Stimulated activated CD4-positive, alpha-beta T cell treated with anti-CD3 and anti-CD28 coated beads, Interleukin-15, amount 100 ng/mL, for 1 hour (primary cell): ENCODE results near the gene TSC2.
"Not testable (repeated sequence)": the region's sequence is repeated elsewhere in the genome, so short reads cannot be mapped to it uniquely, and the experiment has no call there.

Experiments
- DNase-seq, 2 donors: peaks; one replicate each; pipeline ENCODE4 v3.0.0-alpha.2; 2020; ENCODE audit warnings: low read depth in 1 of 2, low spot score in 1 of 2

The TSC2 gene

DNA sequence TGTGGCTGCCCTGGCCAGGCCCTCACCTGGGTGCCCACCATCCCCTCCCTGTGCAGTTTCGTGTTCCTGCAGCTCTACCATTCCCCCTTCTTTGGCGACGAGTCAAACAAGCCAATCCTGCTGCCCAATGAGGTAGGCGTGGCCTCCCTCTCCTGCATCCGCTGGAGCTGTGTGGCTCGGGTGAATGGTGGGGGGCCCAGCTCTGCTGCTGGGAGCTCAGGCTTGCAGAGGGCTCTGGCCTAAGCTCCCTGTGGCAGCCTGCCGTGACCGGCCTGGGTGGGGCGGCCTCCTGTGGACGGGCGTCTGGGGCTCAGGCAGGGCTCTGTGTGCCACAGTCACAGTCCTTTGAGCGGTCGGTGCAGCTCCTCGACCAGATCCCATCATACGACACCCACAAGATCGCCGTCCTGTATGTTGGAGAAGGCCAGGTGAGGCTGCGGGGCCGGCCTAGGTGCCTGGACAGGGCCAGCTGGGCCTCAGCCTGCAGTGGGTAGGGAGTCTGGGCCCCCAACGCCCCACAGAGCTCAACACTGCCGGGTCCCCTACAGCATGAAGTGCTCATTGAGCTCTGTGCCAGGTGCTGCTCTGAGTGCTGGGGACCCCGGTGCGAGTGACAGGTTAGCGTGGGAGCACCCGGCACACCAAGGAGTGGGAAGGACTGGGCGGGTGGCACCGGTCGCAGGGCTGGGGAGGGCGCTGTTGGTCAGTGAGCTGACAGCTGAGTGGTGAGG is 37.3 kb downstream of the TSC2 start:
- no peak for DNase-seq

DNA sequence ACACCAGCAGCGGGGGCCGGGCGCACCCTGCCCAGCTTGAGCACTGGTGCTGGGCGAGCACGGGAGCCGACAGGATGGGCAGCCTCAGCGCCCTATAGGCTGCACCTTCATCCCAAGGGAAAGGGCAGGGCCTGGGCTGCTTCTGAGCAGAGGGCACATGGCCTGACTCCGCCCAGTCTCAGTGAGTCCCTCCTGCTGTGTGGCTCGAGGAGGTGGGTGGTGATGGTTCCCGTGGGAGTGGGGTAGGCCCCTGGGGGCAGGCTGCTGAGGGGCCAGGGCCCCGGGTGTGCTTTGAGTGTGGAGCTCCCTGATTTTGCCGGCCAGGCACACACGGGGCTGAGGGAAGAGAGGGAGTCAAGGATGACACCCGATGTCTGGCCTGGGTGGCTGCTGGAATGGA is 37.9 kb downstream of the TSC2 start:
- DNase-seq: no peak

DNA sequence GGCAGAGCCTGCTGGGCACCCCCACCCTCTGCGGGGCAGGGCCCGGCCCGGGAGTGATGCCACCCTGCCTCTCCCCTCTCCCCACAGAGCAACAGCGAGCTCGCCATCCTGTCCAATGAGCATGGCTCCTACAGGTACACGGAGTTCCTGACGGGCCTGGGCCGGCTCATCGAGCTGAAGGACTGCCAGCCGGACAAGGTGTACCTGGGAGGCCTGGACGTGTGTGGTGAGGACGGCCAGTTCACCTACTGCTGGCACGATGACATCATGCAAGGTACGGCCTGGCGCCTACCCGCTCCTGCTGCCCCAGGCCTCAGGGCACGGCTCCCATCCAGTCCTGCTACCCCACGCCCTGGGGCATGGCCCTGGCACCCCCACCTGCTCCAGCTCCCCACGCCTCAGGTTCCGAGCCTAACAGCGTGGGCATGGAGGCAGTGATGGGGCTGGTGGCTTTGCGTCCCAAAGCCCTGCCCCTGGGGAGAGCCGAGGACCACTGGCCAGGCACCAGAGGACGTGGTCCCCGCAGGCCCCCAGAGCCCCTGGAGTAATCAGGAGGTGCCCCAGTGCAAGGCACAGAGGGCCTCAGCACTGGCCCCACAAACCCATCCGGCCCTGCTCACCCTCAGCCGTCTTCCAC is 38.4 kb downstream of the TSC2 start:
- no peak for DNase-seq

DNA sequence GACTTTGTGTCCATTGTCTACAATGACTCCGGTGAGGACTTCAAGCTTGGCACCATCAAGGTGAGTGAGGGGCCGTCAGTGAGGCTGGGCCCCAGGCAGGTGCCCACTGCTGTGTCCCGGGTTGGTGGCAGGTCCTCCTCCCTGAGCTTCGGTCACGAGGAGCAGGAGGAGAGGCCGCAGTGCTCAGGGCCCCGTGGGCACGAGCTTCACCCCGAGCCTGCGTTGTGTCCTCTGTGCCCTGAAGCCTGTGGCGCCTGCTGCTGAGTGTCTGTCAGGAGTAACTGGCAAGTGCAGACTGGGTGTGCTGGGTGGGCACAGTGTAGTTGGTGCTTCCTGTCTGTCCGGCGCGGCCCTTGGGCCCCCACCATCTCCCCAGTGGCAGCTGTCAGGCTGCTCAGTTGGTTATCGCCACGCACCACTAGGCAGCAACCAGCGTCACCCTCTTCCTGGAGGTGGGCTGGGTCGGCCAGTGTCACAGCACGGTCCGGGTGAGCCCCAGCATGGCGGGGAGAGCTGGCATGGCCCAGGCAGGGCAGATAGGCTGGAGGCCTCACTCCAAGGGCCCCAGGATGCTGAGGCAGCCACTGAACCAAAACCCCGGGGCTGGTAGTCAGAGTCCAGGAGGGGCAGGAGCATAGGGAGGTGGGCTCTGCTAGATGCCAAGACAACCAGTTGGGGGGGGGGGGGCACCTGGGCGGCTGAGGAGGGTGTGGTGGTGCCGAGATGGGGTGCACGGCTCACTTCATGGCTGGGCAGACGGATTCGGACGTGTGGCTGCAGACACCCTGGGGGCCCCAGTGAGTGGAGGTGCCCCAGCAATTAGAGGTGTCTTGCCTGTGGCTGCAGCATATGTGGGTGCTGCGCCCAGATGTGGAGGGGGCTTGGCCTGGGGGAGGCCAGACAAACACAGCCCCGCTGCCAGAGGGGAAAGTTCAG is 39.3 kb downstream of the TSC2 start:
- no peak for DNase-seq

DNA sequence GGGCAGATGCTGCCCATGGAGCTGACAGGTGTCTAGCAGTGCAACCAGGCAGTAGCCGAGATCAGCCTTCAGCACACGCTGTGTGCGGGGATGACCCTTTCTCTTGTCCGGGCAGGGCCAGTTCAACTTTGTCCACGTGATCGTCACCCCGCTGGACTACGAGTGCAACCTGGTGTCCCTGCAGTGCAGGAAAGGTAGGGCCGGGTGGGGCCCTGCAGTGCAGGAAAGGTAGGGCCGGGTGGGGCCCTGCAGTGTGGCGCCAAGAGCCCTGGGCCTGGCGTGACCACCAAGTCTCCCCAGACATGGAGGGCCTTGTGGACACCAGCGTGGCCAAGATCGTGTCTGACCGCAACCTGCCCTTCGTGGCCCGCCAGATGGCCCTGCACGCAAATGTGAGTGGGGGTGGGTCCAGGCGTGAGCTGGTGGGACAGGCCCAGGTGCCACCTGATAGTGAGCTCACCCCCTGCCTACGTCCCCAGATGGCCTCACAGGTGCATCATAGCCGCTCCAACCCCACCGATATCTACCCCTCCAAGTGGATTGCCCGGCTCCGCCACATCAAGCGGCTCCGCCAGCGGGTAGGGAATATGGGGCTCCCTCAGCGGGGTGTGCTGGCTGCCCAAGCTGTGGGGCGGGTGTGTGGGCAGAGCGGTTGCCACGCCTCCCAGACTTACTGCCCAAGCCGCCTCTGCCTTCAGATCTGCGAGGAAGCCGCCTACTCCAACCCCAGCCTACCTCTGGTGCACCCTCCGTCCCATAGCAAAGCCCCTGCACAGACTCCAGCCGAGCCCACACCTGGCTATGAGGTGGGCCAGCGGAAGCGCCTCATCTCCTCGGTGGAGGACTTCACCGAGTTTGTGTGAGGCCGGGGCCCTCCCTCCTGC is 40.2 kb downstream of the TSC2 start:
- DNase-seq: no peak

DNA sequence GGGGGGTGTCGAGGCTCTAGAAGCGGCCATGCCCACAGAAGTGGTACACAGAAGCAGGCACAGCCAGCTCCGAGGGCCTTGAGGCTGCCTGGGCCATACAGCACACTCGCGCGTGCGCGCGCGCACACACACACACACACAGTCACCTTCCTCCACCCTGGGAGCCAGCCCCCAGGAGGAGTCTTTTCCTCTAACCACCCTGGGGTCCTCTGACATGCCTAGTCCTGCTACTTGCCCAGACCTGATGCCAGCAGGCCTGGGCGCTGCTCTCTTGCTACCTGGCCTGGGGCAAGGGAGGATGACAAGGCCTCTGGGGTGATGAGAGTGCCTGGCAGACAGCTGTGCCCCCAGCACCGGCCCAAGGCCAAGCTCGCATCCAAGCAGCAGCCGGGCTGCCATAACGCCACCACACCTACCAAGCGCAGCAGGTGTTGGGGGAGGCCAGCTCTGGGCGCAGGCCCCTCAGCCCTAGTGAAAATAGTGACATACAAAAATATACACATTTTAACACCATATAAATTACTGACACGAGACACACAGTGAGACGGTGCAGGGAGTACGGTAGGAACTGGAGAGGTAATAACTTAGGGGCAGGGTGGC is 41.1 kb downstream of the TSC2 start:
- DNase-seq: no peak

DNA sequence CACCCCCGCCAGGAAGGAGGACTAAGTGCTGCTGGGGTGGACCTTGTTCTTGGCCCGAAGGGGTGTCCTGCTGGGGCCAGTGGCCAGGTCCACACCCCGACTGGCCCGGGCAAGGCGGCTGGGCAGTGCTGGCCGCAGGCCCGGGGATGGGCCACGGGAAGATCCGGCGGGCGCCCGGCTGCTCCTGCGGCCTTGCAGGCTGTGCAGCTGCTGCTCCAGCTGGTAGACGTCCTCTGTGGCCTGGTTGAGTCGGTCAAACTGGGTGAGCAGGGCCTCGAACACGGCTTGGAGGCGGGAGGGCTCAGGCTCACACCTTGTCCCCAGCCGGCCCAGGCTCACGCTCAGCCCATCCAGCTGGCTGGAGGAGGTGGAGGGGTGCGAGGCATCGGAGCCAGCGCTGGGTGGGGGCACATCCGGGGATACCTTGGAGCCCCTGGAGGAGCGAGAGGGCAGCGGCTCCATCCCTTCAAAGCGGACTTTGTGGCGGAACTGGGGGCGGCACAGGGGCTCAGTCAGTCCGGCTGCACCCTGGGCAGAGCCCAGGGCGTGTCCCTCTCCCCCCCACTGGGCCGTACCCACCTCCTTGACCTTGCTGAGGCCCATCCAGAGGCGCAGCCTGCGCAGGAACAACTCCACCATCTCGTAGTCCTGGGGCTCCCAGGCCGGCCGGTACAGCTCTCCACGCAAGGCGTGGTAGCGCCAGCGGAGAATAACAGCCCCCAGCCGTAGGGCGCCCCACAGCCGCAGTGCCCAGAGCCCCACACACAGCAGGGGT is 42.1 kb downstream of the TSC2 start:
- no peak for DNase-seq

DNA sequence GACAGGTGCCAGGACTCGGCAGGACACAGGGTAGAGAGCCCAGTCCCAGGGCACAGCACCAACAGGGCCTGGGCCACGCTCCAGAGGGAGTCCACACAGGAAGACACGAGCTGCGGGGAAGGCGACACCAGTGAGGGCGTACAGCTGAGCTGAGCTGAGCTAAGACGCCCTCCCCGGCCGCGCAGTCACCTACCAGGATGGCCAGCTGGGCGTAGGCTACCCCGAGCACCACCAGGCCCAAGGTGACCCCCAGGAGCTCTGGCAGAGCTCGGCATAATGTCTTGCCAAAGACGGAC is 42.6 kb downstream of the TSC2 start:
- no peak for DNase-seq

DNA sequence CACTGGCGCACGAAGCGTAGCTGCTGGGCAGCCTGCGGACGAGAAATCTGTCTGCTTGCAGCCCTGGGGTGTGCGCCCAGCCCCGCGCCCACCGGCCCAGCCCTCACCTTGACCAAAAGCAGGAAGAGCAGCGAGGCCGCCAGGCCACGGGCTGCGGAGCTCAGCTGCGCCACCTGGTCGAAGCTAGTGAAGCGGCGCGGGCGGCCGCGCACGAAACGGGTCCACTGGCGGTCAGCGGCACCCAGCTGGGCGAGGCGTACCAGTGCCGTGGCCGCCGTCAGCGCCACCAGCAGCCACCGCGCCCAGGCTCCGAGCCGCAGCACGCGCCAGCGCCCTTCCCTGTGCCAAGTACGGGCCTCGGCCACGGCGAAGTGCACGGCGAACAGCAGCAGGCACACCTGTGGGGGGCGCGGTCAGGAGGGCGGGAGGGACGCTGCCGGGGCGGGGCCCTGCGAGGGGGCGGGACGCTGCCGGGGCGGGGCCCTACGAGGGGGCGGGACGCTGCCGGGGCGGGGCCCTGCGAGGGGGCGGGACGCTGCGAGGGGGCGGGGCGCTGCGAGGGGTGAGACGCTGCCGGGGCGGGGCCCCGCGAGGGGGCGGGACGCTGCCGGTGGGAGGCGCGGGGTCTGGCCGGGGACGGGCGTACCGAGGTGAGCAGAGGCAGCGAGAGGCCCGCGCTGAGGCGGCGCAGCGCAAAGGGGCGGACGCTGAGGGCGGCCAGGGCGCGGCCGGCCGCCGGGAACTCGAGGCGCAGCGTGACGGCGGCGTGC is 43.2 kb downstream of the TSC2 start:
- no peak for DNase-seq

DNA sequence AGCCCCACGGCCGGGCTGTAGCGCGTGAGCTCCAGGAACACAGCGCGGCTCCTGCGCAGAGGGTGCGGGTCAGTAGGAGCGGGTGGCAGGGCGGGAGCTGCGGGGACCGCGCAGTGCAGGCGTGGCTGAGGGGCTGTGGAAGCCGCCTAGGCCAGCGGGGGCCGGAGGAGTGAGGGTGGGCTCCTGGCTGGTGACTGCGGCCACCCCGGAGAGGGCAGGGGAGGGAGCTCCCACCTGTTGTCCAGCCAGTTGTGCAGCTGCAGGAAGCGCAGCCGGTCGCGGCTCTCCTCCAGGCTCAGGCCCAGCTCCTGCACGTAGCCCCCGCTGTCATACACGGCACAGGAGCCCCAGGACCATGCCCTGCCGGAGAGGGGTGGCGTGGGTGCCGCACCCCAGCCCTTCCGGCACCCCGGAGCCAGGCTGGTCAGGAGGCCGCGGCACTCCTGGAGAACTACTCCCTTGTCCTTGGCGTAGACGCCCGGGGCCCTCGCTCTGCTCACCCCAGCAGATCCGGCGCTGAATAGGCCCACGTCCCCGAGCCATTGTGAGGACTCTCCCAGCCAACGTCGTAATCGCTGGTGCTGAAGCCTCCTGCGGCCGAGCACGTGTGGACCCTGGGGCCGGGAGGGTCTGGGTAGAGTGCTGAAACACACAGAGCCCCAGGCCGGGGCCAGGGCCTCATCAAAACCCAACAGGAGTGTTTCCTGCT is 43.9 kb downstream of the TSC2 start:
- DNase-seq: no peak

DNA sequence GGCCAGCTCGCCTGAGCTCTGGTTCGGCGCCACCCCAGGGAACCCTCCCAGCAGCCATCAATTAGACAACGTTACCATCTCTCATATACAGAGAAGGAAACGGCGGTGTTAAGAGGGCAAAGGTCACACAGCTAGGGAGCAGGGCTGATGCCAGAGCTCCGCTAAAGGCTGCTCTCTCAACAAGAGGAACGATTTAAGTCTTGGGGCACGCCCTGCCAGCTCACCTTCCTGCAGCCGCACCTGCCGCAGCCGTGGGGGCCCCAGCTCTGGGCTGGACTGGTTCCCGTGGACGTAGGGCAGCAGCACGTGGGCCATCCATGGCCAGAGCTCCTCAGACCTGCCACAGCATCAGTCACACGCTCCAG is 44.5 kb downstream of the TSC2 start:
- no peak for DNase-seq

DNA sequence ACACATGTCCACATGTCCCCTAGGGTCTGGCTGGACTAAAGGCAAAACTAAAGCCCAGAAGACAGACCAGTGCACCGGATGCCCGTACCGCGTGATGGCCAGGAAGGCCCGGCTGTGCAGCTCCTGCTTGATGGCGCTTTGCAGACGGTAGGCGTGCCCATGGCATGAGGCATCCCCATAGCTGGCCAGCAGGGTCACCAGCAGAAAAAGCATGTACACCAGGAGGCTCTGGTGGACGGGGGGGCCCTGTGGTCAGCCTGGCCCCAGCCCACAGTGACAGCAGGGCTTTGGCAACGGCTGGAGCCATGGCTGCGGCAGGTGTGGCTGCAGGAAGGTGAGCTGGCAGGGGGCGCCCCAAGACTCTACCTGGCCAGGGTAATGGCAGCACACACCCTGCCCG is 45.1 kb downstream of the TSC2 start:
- no peak for DNase-seq

DNA sequence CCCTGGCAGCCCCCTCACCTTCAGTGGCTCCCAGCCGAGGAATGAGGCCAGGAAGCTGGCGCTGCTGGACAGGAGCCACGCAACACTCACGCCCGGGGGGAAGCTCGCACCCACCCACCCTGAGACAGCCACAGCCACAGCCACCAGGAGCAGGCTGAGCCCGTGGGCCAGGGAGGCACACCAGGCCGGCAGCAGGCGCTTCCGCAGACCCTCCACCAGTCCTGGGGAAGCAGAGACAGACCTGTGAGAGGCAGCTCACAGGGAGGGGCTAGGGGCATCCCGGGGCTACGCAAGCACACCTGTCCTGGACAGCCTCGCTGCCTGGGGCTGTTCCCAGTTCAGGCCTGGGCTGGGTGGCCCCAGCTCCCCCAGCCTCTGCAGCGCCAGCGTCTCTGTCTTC is 46.0 kb downstream of the TSC2 start:
- no peak for DNase-seq

DNA sequence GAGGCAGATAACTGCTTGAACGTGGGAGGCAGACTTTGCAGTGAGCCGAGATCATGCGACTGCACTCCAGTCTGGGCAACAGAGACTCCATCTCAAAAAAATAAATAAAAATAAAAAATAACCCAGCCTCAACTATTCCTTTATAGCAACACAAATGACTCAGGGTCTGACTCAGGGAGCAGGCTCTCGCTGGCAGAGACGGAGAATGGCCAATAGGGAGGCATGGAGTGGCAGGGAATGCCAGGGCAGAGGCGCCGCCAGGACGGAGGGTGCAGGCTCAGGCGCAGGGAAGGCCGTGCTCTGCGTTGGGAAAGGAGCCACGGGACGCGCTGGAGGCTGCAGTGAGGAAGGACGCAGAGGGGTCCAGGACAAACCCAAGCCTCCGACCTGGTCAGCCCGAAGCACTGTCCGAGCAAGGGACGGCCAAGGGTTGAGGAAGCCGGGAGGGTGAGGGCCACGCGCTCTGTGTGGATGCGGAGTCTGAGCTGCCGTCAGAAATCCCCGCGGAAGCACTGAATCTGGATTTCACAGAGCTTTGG is 47.6 kb downstream of the TSC2 start:
- DNase-seq: no peak

DNA sequence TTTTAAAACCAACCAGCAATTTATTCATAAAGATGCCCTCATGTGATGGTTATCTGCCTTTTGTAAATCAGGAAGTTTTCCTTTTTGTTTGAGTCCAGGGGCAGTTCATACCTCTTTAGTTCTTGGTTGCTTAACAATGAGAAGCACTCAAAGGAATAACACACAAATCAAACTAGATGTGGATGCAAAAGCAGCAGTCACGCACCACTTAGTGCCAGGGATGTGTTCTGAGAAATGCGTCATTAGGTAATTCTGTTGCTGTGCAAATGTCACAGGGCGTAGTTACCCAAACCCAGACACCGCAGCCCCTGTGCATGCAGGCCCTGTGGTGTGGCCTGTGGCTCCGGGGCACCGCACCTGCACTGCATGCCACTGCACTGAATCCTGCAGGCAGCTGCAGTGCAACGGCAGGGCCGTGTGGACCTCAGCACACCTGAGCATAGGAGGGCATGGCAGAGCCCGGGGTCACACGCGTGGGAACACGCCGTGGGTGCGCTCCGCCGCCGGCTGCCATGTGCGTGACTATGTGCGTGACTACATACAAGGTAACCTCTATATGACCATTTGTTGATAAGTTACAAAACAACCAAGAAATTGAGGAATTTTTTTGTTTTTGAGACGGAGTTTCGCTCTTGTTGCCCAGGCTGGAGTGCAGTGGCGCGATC is 48.3 kb downstream of the TSC2 start:
- no peak for DNase-seq

DNA sequence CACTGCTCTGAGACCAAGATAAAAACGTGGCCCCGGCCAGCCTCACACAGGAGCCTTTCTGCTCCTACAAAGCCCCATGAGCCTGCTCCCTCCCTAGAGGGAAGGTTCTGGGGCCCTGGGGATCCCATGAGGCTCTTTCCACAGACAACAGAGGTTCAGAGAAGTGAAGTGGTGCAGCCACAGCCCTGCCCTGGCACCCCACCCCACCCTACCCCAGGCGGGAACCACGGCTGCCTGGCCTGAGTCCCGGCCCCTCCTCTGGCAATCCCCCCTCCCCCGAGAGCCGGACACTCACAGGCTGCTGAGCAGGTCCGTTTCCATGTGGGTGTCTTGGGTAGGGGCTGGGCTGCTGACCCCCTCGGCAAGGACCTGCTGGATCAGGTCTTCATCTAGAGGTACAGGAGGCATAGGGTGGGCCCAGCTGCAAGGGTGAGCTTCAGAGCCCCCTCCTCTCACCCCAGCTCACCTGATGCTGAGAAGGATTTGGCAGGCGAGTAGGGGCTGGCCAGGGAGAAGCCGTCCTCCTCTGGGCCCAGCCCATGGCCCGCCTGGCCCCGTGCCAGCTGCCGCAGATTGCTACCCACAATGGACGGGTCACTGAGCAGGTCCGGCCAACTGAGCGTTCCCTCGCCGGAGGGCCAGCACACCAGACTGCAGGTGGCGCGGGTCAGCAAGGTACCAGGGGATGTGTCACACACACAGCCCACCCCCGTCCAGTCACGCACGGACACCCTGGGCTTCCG is 49.2 kb downstream of the TSC2 start:
- DNase-seq: no peak

DNA sequence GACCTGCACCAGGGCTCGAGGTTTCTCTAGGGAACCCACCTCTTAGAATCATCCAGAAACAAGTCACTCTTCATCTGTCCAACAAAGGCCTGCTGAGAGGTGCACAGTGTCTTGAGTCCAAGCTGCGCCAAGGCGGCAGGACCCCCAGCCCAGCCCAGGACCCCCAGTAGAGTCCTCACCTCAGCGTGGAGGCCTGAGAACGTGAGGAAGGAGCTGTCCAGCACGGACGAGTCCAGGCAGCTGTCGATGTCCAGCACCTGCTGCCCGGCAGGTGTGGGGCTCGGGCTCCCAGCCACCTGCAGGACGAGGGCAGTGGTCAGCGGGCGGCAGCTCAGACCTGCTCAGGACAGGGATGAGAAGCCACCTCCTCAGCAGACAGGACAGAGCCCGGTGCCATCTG is 49.9 kb downstream of the TSC2 start:
- DNase-seq: not testable (repeated sequence)
